ENCODE measurements around the gene MMP1.

DNA sequence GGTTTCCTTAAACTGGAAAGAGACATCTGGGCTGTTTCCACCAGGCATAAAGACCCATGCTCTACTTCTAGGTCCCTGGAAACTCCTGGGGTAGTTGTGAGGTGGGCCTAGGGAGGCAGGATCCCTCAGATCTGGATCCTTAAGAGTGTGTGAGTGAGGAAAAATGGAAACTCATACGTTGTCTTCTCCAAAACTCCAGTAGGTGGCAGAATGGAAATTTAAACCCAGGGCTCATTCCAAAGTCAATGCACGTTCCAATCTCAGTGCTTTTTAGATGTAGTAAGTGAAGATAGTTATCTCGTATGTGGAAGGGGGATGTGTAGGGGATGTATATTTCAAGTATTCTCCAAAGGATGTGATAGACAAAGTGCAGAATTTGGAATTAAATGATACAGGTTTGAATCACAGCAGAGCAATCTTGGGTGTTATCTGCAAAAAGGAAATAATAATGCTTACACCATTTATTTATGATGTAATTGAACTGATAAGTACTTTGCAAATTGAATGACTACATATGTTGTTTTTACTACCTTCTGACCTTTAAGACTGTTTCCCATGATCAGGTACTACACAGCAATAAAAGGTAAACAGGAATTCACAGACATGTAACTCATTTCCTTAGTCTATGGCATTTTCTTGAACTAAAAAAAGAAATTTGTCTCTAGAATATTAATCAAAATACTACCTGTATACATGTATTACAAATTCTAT, 13.1 kb upstream of the MMP1 start:
- TF ChIP-seq, protein P1, sequence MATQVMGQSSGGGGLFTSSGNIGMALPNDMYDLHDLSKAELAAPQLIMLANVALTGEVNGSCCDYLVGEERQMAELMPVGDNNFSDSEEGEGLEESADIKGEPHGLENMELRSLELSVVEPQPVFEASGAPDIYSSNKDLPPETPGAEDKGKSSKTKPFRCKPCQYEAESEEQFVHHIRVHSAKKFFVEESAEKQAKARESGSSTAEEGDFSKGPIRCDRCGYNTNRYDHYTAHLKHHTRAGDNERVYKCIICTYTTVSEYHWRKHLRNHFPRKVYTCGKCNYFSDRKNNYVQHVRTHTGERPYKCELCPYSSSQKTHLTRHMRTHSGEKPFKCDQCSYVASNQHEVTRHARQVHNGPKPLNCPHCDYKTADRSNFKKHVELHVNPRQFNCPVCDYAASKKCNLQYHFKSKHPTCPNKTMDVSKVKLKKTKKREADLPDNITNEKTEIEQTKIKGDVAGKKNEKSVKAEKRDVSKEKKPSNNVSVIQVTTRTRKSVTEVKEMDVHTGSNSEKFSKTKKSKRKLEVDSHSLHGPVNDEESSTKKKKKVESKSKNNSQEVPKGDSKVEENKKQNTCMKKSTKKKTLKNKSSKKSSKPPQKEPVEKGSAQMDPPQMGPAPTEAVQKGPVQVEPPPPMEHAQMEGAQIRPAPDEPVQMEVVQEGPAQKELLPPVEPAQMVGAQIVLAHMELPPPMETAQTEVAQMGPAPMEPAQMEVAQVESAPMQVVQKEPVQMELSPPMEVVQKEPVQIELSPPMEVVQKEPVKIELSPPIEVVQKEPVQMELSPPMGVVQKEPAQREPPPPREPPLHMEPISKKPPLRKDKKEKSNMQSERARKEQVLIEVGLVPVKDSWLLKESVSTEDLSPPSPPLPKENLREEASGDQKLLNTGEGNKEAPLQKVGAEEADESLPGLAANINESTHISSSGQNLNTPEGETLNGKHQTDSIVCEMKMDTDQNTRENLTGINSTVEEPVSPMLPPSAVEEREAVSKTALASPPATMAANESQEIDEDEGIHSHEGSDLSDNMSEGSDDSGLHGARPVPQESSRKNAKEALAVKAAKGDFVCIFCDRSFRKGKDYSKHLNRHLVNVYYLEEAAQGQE (IDR thresholded peaks at IDR 0.05; ENCODE audit: insufficient read depth in 1 of 2, low read depth in 2 of 2, low read length in 2 of 2): no peak
- TF ChIP-seq POLR2AphosphoS5 (IDR thresholded peaks at IDR 0.05; ENCODE audit: low read depth, low read length) (no peak), FOXP2 (optimal IDR thresholded peaks at IDR 0.05; ENCODE audit: borderline replicate concordance, extremely low read depth, extremely low read length, insufficient read depth) (no peak), TAF1 (IDR thresholded peaks at IDR 0.05; ENCODE audit: borderline replicate concordance, insufficient read depth, low read length) (no peak), SIN3A (IDR thresholded peaks at IDR 0.05; ENCODE audit: borderline replicate concordance, insufficient read depth, low read length) (no peak)
